Naive thymus-derived CD8-positive, alpha-beta T cell (primary cell): Measurements from ENCODE around the gene ZBED4. TPM values are rescaled to one million over a fixed set of nuclear protein-coding genes. Genes with fewer than 3 reads are reported as not detected.

Source experiments
- ATAC-seq, 2 donors: fragments of 150-1000 bp; cut with Tn5 transposase in 1 of 2; sonication (Bioruptor Pico), chemical (Tn5 transposase) in 1 of 2; 1 replicate in 1 of 2; 2 replicates in 1 of 2; pipeline ENCODE4 v1.10.0; 2021; ENCODE audit warnings: mild to moderate bottlenecking in 2 of 2, moderate library complexity in 2 of 2
- POLR2A ChIA-PET: fragments of 350-600 bp; sonication (Branson Sonifier 250); formaldehyde crosslinking; loops from one replicate; lab custom pipeline; 2021; ENCODE audit warnings: antibody characterized with exemption; lab: Charles Lee
- DNase-seq, 10 donors: peaks; one replicate each; pipeline versions ENCODE4 v3.0.0 to v3.0.0-alpha.2; 2020 to 2022
- H3K27ac Mint-ChIP-seq, 10 donors: one replicate each; pipeline ENCODE4 v1.8.0; 2020 to 2022; ENCODE audit warnings: mild to moderate bottlenecking in 10 of 10, mixed read lengths in 10 of 10, moderate library complexity in 4 of 10, inconsistent platforms in 1 of 10
- H3K27me3 Mint-ChIP-seq, 5 donors: one replicate each; pipeline ENCODE4 v1.8.0; 2021 to 2022; ENCODE audit warnings: mixed read lengths in 5 of 5
- H3K36me3 Mint-ChIP-seq, 3 donors: one replicate each; pipeline ENCODE4 v1.8.0; 2020 to 2022; ENCODE audit warnings: mixed read lengths in 3 of 3, mild to moderate bottlenecking in 2 of 3, inconsistent platforms in 1 of 3
- H3K4me1 Mint-ChIP-seq, 4 donors: one replicate each; pipeline ENCODE4 v1.8.0; 2021 to 2022; ENCODE audit warnings: mixed read lengths in 4 of 4
- H3K4me3 Mint-ChIP-seq, 10 donors: one replicate each; pipeline ENCODE4 v1.8.0; 2020 to 2022; ENCODE audit warnings: mild to moderate bottlenecking in 10 of 10, mixed read lengths in 10 of 10, moderate library complexity in 6 of 10, inconsistent platforms in 1 of 10
- H3K9me3 Mint-ChIP-seq, 9 donors: one replicate each; pipeline ENCODE4 v1.8.0; 2020 to 2022; ENCODE audit warnings: mixed read lengths in 9 of 9, mild to moderate bottlenecking in 3 of 9, inconsistent platforms in 1 of 9, moderate library complexity in 1 of 9
- polyA plus RNA-seq, 3 donors: library from polyadenylated mRNA; unstranded; fragments of 300-500 nt; fragmentation: Illumina TruSeq; gene quantifications; one replicate each; pipeline ENCODE4 v1.2.3, GENCODE V29; 2021
- total RNA-seq, 8 experiments: library from RNA in 2 of 8; stranded (reverse) in 2 of 8; gene quantifications; one replicate each; pipeline ENCODE4 v1.2.3 and lab custom pipeline; 2021 to 2026

The ZBED4 gene
- total and polyA plus RNA-seq, 5 experiments from 2014 or later: 5.5 to 18.1 (median 11.4) TPM

DNA sequence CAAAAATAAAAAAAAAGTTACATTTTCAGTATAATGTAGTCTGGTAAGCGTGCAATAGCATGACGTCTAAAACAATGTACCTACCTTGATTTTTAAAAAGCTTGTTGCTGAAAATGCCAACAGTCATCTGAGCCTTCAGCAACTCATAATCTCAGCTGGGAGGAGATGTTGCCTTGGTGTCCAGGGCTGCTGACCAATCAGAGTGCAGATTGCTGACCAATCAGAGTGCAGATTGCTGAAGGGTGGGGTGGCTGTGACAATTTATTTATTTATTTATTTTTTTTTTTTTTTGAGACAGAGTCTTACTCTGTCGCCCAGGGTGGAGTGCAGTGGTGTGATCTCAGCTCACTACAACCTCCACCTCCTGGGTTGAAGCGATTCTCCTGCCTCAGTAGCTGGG, 17.8 kb downstream of the ZBED4 start:
- H3K9me3 Mint-ChIP-seq: peaks cover 1 to 33% (median 18%) of the 10 kb centered on the region in 9 donors
- H3K4me3 Mint-ChIP-seq: no peak overlapping the region
- peak overlapping the region in 2 of 10 donors; percentile 25 to 62 for H3K27ac Mint-ChIP-seq
- POLR2A ChIA-PET: interaction anchor here (0.6 to 0.7 kb wide), 2 partner anchors 59 to 110 kb away, joined by 3 to 5 read pairs; no protein-coding TSS in a partner anchor
- no peaks in the 10 kb centered on the region for H3K27me3 Mint-ChIP-seq
- DNase-seq: no peak
- ATAC-seq: no peak
- peaks cover 29 to 67% (median 61%) of the 10 kb centered on the region in 4 donors for H3K4me1 Mint-ChIP-seq
- H3K36me3 Mint-ChIP-seq: peaks cover 27 to 43% (median 36%) of the 10 kb centered on the region in 3 donors

DNA sequence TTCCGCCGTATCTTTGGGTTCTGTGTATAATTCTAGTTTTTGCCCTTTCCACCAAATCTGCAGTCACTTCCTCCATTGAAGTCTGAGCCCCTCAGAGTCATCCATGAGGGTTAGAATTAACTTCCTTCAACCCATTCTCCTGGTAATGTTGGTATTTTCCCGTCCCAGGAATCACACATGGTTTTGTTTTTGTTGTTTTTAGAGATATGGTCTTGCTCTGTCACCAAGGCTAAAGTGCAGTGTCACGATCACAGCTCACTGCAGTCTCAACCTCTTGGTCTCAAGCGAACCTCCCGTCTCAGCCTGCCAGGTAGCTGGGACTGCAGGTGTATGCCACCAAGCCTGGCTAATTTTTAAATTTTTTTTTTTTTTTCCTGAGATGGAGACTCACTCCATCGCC, 18.7 kb downstream of the ZBED4 start:
- H3K36me3 Mint-ChIP-seq: peaks cover 18 to 39% (median 28%) of the 10 kb centered on the region in 3 donors
- ATAC-seq: no peak
- POLR2A ChIA-PET: no interaction called here
- no peaks in the 10 kb centered on the region for H3K27me3 Mint-ChIP-seq
- H3K27ac Mint-ChIP-seq: peak overlapping the region in 5 of 10 donors; percentile 3 to 68 (median 12)
- peaks cover 27 to 66% (median 54%) of the 10 kb centered on the region in 4 donors for H3K4me1 Mint-ChIP-seq
- DNase-seq: no peak
- no peak overlapping the region for H3K4me3 Mint-ChIP-seq
- H3K9me3 Mint-ChIP-seq: peaks cover 0 to 24% (median 12%) of the 10 kb centered on the region in 9 donors

DNA sequence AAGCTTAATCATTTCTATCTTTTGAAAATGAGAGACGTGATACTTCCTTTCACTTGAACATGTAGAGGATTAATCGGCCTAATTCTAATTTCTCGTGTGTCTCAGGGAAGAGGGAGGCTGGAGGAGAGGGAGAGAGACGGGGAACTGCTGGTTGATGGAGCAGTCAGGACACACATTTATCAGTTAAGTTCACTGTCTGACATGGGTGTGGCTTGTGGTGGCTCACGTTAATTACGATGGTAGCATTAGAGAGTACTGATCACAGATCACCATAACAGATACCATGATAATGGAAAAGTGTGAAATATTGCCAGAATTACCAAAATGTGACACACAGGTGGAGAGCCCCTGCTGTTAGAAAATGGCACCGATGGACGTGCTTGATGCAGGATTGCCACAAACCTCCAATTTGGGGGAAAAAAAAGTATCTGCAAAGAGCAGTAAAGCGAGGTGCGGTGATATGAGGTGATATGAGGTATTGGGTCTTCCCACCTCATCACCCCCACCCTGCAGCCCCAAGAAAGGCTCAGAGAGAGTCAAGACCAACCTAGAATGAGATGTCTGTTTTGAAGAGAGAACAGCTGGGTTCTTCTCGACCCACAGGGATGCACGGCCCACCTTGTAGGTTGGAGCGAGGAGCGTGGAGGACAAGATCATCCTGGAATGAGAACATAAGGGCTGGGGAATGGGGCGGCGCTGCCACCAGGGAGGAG, 19.7 kb downstream of the ZBED4 start:
- peaks cover 24 to 58% (median 48%) of the 10 kb centered on the region in 4 donors for H3K4me1 Mint-ChIP-seq
- H3K36me3 Mint-ChIP-seq: peaks cover 17 to 40% (median 24%) of the 10 kb centered on the region in 3 donors
- DNase-seq (no peak), ATAC-seq (no peak)
- H3K9me3 Mint-ChIP-seq: peaks cover 0 to 18% (median 12%) of the 10 kb centered on the region in 9 donors
- H3K27ac Mint-ChIP-seq: peak overlapping the region in 8 of 10 donors; percentile 11 to 77 (median 58)
- H3K27me3 Mint-ChIP-seq: no peaks in the 10 kb centered on the region
- no peak overlapping the region for H3K4me3 Mint-ChIP-seq
- POLR2A ChIA-PET: interaction anchor here (0.5 kb wide), 1 partner anchor 9 kb away, joined by 4 read pairs; no protein-coding TSS in a partner anchor

DNA sequence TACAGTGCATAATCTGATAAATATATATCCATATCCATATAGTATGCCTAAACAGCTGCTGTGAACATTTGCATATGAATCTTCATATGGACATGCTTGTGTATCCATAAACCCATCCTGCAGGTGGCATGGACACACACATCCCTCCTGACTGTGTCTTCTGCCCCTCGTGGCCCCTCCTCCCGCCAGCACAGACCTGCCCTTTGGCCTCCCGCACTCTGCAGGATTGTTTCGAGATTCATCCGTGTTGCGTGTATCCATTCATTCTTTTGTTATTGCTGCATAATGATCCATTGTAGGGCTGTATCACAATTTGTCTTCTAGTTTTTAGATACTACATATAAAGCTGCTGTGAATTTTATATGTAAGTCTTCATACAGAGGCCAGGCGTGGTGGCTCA, 24.0 kb downstream of the ZBED4 start:
- DNase-seq (no peak), ATAC-seq (no peak)
- POLR2A ChIA-PET: interaction anchor here (1.2 kb wide), 1 partner anchor 88 kb away, joined by 3 read pairs; no protein-coding TSS in a partner anchor
- Mint-ChIP-seq H3K36me3 (peaks cover 9 to 42% (median 12%) of the 10 kb centered on the region in 3 donors), H3K27me3 (no peaks in the 10 kb centered on the region), H3K4me3 (no peak overlapping the region), H3K9me3 (peaks cover 0 to 2% (median 0%) of the 10 kb centered on the region in 9 donors), H3K4me1 (peaks cover 26 to 56% (median 41%) of the 10 kb centered on the region in 4 donors), H3K27ac (peak overlapping the region in 4 of 10 donors; percentile 34 to 79 (median 60))

DNA sequence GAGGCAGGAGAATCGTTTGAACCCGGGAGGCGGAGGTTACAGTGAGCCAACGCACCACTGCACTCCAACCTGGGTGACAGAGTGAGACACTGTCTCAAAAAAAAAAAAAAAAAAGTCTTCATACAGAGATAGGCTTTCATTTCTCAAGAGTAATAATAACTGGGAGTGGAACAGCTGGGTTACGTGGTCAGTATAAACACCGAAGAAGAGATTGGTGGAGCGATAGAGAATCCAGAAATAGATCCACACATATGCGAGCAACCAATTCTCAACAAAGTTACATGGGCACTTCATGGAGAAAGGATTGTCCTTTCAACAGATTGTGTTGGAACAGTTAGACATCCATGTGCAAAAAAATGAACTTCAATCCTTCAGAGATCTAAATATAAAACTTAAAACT, 24.6 kb downstream of the ZBED4 start:
- Mint-ChIP-seq H3K27me3 (no peaks in the 10 kb centered on the region), H3K4me3 (no peak overlapping the region), H3K27ac (peak overlapping the region in 2 of 10 donors; percentile 60 to 61), H3K9me3 (peaks cover 0 to 2% (median 0%) of the 10 kb centered on the region in 9 donors), H3K4me1 (peaks cover 26 to 58% (median 43%) of the 10 kb centered on the region in 4 donors), H3K36me3 (peaks cover 10 to 47% (median 12%) of the 10 kb centered on the region in 3 donors)
- ATAC-seq: no peak
- no peak for DNase-seq
- POLR2A ChIA-PET: interaction anchor here (0.7 kb wide), 1 partner anchor 54 kb away, joined by 4 read pairs; no protein-coding TSS in a partner anchor

DNA sequence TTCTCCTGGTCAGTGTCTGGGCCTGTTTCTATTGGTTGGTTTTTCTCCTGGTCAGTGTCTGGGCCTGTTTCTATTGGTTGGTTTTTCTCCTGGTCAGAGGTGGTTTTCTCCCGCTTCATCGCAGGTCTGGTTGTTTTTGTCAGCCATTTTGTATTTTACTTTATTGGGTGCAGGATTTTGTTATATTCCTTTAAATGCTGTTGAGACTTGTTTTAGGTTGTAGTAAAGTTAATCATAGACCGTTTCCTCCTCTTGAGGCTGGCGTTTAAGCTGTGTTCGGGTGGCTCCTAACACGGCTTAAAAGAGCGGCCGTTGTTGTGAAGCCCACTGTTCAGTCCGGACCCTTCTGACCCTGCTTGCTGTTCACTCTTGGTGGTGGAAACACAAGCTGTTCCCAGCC, 26.2 kb downstream of the ZBED4 start:
- H3K9me3 Mint-ChIP-seq: no peaks in the 10 kb centered on the region
- peak overlapping the region in 3 of 10 donors; percentile 14 to 87 (median 70) for H3K27ac Mint-ChIP-seq
- H3K4me3 Mint-ChIP-seq: peak overlapping the region in 2 of 10 donors; percentile 32 to 42
- ATAC-seq (peak in 1 of 2 donors; percentile 14), DNase-seq (no peak)
- H3K27me3 Mint-ChIP-seq: no peaks in the 10 kb centered on the region
- POLR2A ChIA-PET: no interaction called here
- peaks cover 29 to 49% (median 35%) of the 10 kb centered on the region in 4 donors for H3K4me1 Mint-ChIP-seq
- H3K36me3 Mint-ChIP-seq: peaks cover 9 to 53% (median 19%) of the 10 kb centered on the region in 3 donors

DNA sequence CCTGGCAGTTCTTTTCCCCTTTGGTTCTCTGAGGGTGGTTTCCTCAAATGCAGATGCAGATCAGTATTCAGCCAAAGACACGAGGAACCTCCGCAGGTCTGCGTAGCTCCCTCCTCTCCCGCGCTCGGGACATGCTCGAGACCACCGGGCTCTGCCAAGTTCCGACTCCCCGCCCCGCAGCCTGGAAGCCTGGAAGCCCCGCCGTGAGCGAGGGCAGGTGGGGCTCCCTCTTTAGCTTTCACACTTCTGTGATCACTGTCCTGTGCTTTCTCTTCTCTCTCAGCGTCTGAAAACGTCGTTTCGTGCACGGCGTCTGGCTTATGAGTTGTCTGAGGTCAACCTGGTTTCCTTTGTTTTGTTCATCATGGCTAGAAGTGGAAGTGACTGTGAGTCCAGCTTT, 26.6 kb downstream of the ZBED4 start:
- Mint-ChIP-seq H3K4me1 (peaks cover 29 to 46% (median 34%) of the 10 kb centered on the region in 4 donors), H3K9me3 (no peaks in the 10 kb centered on the region), H3K36me3 (peaks cover 9 to 55% (median 18%) of the 10 kb centered on the region in 3 donors), H3K4me3 (peak overlapping the region in 5 of 10 donors; percentile 3 to 42 (median 27)), H3K27ac (peak overlapping the region in 7 of 10 donors; percentile 14 to 87 (median 70)), H3K27me3 (no peaks in the 10 kb centered on the region)
- POLR2A ChIA-PET: interaction anchor here (0.5 kb wide), 1 partner anchor 28 kb away, joined by 4 read pairs; no protein-coding TSS in a partner anchor
- DNase-seq: no peak
- ATAC-seq: peak; percentile 37 to 38

DNA sequence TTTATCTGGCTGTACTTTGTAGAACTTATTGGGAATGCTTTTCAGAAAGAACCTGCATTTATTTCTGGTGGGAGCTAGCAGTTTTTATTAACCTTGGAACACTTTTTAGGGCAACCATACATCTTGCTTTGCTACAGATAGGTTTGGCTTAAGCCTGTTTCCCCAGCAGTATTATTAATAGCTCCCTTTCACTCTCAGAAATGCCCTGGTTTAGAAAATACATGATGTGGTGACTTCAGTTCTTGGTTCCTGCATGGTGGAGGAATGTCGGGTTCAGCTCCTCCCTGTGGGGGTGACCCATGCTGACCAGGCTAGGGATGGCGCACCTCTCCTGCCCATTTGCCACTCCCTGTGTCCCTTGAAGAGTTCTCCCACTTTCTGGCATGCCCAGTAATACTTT, 28.2 kb downstream of the ZBED4 start:
- no peak overlapping the region for H3K4me3 Mint-ChIP-seq
- H3K27ac Mint-ChIP-seq: peak overlapping the region in 1 of 10 donors; percentile 41
- no peaks in the 10 kb centered on the region for H3K27me3 Mint-ChIP-seq
- POLR2A ChIA-PET: no interaction called here
- no peaks in the 10 kb centered on the region for H3K9me3 Mint-ChIP-seq
- H3K36me3 Mint-ChIP-seq: peaks cover 9 to 56% (median 27%) of the 10 kb centered on the region in 3 donors
- DNase-seq (no peak), ATAC-seq (no peak)
- H3K4me1 Mint-ChIP-seq: peaks cover 24 to 37% (median 29%) of the 10 kb centered on the region in 4 donors

DNA sequence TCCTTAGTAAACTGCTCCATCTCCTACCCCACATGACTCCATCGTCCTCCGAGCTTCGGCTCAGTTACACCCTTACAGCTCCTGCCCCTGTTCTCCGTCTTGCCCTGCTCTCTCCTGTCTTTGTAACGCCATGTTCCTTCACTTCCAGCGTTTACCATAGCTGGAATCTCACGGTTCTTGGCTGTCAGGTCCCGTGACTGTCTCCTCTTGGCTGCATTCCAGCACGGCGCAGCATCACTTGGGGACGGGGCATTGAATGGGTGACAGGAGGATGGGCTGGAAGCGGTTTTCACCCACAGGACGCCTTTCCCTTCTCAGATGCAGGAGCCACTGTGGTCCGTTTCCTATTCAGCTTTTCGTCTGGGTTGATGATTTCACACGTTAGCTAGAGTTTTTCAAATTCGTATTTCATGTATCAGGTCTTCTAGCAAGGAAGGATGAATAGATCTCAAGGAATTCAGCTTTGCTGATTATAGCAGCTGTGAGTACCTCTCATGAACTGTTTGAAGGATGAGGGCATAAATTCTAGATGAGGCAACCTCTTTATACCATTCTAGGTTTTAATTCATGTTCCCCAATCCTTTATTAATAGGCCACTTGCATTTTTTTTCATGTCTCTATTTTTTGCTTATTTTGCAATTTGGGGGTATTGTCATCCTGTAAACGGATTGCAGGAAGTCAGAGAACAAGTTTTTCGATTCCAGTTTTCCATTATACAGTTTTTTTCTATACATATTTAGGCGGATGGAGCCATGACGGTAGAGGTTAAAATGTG, 29.1 kb downstream of the ZBED4 start:
- POLR2A ChIA-PET: interaction anchor here (0.5 kb wide), 1 partner anchor 208 kb away, joined by 3 read pairs; no protein-coding TSS in a partner anchor
- Mint-ChIP-seq H3K4me1 (peaks cover 23 to 37% (median 27%) of the 10 kb centered on the region in 4 donors), H3K9me3 (no peaks in the 10 kb centered on the region), H3K4me3 (peak overlapping the region in 1 of 10 donors; percentile 57), H3K27me3 (no peaks in the 10 kb centered on the region), H3K27ac (peak overlapping the region in 4 of 10 donors; percentile 5 to 36 (median 26)), H3K36me3 (peaks cover 9 to 61% (median 32%) of the 10 kb centered on the region in 3 donors)
- DNase-seq: no peak
- ATAC-seq: no peak

DNA sequence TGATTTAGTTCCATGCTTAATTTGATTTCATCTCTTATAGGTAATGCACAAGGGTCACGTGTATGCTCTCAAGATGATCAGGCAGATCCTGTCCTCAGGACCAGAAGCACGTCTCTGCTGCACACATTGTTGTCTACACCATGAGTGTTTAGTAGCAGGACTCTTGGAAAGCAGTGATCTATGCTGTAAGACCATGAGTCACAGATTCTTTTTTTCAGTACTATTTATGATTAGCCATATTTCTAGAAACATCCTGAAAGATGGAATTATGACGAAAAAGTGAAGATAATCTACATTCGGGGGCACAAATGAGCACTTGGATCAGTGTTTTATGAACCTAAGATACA, 29.6 kb downstream of the ZBED4 start:
- no peaks in the 10 kb centered on the region for H3K9me3 Mint-ChIP-seq
- H3K36me3 Mint-ChIP-seq: peaks cover 9 to 62% (median 37%) of the 10 kb centered on the region in 3 donors
- DNase-seq (no peak), ATAC-seq (no peak)
- H3K27ac Mint-ChIP-seq: peak overlapping the region in 1 of 10 donors; percentile 34
- POLR2A ChIA-PET: no interaction called here
- peaks cover 21 to 36% (median 26%) of the 10 kb centered on the region in 4 donors for H3K4me1 Mint-ChIP-seq
- H3K4me3 Mint-ChIP-seq: no peak overlapping the region
- H3K27me3 Mint-ChIP-seq: no peaks in the 10 kb centered on the region

DNA sequence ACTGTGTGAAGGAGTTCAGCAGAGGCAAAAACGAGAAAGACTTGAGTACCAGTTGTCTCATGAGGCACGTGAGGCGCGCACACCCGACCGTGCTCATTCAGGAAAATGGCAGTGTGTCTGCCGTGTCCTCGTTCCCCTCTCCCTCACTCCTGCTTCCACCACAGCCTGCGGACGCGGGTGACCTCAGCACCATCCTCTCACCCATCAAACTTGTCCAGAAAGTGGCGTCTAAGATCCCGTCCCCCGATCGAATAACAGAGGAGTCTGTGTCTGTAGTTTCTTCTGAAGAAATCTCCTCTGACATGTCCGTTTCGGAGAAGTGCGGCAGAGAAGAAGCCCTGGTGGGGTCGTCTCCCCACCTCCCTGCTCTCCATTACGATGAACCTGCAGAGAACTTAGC, 30.4 kb downstream of the ZBED4 start:
- Mint-ChIP-seq H3K27ac (peak overlapping the region in 2 of 10 donors; percentile 40 to 74), H3K9me3 (no peaks in the 10 kb centered on the region), H3K4me1 (peaks cover 21 to 32% (median 26%) of the 10 kb centered on the region in 4 donors), H3K36me3 (peaks cover 9 to 63% (median 41%) of the 10 kb centered on the region in 3 donors), H3K4me3 (no peak overlapping the region), H3K27me3 (no peaks in the 10 kb centered on the region)
- DNase-seq: no peak
- POLR2A ChIA-PET: no interaction called here
- ATAC-seq: no peak
